Body of pancreas (tissue), 4 donors: ENCODE data around the gene RASA3.

Experiments used
- CTCF ChIP-seq, 7 experiments: fragments of 450-650 bp in 4 of 7; fragments of 200-600 bp in 3 of 7; sonication (generic) in 3 of 7; IDR thresholded peaks; one replicate each; pipeline ENCODE4 v1.5.1; 2016 to 2019; ENCODE audit warnings: antibody characterized with exemption in 7 of 7
- POLR2A ChIP-seq, 3 donors: fragments of 450-650 bp; IDR thresholded peaks; one replicate each; pipeline ENCODE4 v1.6.1; 2016; ENCODE audit warnings: antibody characterized with exemption in 3 of 3, mild to moderate bottlenecking in 2 of 3

- TF ChIP-seq CTCF (IDR thresholded peaks at IDR 0.05) (no peak), POLR2A (IDR thresholded peaks at IDR 0.05) (no peak)
Measured at GRCh38 chr13:114050536-114051450, 81.6 kb downstream of the RASA3 start.
